Esophagus squamous epithelium (tissue), 4 donors: ENCODE data around the gene WWOX.

Source experiments
- POLR2A ChIP-seq, 4 donors: fragments of 450-650 bp; IDR thresholded peaks; one replicate each; pipeline ENCODE4 v1.6.1; 2017; ENCODE audit warnings: antibody characterized with exemption in 4 of 4, mild to moderate bottlenecking in 4 of 4, moderate library complexity in 3 of 4
- TF ChIP-seq, protein P1 (sequence below), 6 experiments: fragments of 450-650 bp in 4 of 6; fragments of 200-600 bp in 2 of 6; sonication (generic) in 2 of 6; IDR thresholded peaks; one replicate each; pipeline ENCODE4 v1.5.1; 2016 to 2019; ENCODE audit warnings: antibody characterized with exemption in 6 of 6, mild to moderate bottlenecking in 4 of 6, moderate library complexity in 4 of 6

DNA sequence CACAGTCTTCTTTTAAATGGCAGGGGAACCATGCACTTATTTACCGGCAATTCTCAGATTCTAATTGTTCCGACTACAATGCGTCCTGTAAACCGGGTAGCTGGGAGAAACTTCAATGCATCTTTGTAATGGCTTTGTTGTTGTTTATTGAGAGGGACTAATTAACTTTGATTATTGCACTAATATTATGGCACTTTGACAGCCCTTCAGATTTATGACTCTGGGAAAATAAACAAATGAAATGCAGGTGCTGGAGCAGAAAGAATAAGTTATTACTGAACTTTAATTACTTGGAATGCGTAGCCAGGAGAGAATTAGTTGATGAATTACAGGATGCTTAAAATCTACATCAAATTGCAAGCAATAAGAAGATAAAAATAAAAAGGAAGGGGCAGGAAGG lies 77.0 kb downstream of the WWOX start:
- no peak for TF ChIP-seq POLR2A (IDR thresholded peaks at IDR 0.05)
- TF ChIP-seq, protein P1, sequence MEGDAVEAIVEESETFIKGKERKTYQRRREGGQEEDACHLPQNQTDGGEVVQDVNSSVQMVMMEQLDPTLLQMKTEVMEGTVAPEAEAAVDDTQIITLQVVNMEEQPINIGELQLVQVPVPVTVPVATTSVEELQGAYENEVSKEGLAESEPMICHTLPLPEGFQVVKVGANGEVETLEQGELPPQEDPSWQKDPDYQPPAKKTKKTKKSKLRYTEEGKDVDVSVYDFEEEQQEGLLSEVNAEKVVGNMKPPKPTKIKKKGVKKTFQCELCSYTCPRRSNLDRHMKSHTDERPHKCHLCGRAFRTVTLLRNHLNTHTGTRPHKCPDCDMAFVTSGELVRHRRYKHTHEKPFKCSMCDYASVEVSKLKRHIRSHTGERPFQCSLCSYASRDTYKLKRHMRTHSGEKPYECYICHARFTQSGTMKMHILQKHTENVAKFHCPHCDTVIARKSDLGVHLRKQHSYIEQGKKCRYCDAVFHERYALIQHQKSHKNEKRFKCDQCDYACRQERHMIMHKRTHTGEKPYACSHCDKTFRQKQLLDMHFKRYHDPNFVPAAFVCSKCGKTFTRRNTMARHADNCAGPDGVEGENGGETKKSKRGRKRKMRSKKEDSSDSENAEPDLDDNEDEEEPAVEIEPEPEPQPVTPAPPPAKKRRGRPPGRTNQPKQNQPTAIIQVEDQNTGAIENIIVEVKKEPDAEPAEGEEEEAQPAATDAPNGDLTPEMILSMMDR (IDR thresholded peaks at IDR 0.05): no peak
